Stimulated activated CD4-positive, alpha-beta T cell treated with anti-CD3 and anti-CD28 coated beads, TNF-alpha, amount 100 ng/mL, for 24 hours (primary cell): ENCODE measurements around the gene SLC44A5.

ENCODE experiments used
- DNase-seq, 3 experiments: peaks; one replicate each; pipeline ENCODE4 v3.0.0-alpha.2; 2020; ENCODE audit warnings: low read depth in 3 of 3

SLC44A5 gene

DNA sequence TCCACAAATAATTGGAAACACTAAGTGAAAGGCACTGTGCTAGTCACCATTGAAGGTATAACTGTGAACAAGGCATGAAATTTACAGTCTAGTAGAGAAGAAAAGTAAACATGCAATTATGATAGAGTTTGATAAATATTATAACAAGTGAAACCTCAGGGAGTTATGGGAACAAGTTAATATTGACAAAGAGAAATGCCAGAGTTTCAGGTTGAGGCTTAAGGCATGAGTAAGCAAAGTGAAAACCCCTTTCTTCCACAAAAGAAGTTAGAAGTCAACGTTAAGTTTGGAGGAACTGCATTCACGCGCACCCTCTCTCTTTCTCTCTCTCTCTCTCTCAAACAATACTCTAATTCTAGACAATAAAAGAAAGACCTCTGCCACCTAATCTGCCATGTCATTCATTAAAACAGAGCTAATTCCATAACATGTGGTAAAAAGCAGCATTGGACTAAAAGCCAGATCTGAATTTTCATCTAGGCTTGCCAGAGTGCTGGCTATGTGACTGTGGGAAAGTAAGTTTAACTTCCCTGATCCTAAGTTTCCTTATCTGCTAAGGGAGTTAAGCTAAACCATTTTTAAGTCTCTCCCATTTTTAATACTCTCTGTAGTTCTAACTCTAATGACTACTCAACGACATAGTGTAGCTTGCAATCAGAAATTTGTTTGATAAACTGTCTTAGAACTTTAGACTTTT is 22.0 kb downstream of the SLC44A5 start:
- DNase-seq = no peak

DNA sequence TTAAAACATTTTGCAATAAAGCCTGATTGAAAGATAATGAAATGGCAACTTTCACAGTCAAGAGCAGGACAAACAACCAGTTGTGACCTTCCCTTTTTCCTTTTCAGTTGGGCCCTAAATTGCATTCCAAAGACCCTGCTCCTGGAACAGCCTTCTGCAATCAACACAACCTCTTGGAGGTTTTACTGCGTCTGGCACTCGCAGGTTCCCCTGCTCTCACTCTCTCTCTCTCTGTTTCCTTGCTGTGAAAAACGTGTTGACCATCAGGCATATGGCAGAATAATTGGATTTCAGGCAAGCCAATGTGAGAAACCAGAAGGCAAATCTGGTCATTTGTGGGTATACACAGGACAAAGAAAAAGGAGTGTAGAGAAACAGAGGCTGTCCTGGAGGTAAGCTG is 23.2 kb downstream of the SLC44A5 start:
- DNase-seq = no peak

DNA sequence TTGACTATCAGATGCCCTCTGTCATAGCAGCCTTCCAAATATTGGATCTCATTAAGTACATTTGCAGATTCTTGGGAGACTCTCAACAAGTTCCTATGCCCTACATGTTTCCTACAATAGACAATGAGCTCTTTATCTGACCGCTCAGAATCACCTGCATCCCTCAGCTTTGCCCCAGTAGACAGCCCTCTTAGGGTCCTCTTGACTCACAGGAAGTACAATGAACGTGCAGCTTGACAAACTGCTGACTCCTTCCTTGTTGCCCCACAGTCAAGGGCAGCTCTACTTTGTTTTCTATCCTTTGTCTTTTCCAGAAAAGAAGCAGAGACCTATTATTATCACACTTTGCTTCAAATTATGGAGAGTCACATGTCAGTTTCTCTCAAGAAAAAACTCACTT is 27.6 kb downstream of the SLC44A5 start:
- DNase-seq = no peak

DNA sequence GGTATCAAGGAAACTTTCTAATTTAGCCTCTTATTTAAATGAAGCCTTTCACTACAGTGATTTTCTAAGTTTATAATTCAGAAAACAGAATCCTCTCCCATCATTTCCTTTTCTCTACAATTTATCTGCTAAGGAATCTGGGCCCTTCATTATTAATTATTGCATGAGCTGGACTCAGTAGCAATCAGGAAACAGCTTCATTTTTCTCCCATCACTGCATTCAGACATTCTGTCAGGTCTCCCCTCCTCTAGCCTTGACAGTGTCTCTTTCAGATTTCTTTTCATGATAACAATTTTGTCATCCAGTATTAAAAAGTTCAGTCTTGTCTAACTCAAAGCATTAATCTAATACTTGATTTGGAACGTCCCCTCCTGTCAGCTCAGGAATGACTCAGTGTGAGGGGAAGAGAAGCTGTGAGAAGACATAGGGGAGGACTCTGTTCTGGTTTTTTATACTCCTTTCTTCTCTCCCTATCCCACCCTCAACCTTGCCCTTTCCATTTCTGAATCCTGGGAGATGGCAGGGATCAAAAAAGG is 28.1 kb downstream of the SLC44A5 start:
- DNase-seq = no peak

DNA sequence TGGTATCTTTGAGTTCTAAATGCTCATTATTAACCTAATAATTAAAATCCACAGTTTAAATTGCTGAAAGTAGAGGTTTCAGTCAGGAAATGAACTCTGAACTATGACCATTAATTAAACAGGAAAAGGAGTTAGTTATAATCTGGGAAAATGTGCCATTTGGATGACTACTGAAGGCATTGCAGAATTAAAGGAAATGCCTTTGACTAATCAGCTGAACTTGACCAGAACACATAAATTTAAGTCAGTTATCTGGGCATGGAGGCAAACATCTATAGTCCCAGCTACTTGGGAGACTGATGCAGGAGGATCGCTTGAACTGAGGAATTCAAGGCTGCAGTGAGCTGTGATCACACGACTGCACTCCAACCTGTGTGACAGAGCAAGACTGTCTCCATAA is 31.9 kb downstream of the SLC44A5 start:
- DNase-seq = no peak

DNA sequence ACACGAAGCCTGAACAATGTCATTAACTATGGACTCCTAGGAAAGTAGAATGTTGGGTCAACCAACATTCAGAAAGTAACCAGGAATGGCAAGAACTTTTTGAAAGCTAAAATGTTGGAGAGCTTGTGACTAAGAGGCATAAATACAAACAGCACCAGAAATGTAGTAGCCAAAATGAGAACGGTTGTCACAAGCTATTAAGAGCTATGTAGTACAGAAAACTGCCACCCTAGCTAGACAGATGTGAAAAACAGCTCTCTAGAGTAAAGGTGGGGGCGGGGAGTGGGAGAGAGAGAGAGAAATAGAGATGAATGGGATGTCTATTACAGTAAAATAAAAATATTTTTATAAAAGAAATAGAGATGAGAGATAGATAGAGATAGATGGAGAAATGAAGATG is 35.1 kb downstream of the SLC44A5 start:
- DNase-seq = no peak

DNA sequence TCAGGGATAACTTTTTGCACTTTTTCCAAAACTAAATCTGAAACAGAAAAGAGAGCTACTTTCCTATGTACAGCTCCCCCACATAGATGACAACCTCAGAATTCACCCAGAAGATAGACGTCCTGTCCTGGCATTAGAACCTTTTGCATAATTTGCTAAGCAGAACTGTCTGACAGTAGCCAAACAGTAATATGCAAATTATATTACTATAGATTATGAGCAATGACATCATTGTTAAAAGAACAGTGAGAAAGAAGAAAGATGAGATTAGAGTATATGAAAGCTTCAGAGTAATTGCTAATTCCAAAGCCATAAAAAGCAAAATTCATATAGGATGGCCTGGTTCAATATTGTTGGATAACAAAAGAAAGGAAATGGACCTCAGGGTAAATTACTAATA is 43.7 kb downstream of the SLC44A5 start:
- no peak for DNase-seq

DNA sequence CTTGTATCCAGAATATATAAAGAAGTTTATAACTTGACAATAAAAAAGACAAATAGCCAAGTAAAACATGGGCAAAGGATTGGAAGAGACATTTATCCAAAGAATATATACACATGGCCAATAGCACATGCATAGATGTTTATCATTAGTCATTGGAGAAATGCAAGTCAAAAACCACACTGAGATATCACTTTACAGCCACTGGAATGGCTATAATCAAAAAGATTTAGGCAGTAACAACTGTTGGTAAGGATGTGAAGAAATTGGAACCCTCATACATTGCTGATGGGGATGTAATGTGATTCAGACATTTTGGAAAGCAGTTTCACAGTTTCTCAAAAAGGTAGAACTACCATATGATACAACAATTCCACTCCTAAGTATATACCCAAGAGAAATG is 51.1 kb downstream of the SLC44A5 start:
- DNase-seq = no peak

DNA sequence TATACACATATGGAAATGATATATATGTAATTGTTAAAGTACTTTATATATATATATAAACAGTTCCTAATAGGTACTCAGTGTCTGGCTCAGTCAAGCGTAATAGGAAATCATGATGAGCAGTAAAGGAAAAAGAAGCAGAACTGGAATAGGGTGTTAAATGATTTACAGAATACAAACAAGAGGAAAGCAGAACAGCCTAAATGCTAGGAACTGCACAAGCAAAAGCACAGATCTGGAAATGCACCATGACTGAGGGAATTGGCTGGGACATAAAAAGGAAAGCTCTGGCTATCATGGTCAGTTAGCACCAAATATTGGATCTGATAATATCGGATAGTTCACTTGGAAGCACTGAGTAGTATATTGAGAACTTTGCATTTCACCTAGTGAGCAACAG is 51.8 kb downstream of the SLC44A5 start:
- no peak for DNase-seq

DNA sequence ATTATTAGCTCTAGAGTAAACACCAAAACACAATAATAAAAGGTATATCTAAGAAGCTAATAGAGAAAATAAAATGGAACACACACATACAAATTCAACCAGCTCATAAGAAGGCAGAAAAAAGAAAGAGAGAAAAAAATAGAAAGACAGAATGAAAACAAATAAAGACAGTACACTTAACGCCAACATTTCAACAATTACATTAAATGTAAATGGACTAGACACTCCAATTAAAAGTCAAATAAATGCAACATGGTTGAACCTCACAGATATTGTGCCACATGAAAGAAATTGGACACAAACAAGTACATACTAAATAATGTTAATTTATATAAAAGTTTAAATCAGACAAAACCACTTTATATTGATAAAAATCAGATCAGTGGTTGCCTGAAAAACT is 56.0 kb downstream of the SLC44A5 start:
- no peak for DNase-seq

DNA sequence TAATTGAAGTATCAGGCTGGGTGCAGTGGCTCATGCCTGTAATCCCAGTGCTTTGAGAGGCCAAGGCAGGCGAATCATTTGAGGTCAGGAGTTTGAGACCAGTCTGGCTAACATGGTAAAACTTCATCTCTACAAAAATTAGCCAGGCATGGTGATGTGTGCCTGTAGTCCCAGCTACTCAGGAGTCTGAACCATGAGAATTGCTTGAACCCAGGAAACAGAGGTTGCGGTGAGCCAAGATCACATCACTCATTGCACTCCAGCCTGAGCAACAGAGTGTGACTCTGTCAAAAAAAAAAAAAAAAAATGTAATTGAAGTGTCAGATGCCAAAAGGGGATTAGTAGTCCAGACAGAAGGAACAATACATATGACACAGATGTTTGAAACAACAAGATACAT is 56.7 kb downstream of the SLC44A5 start:
- no peak for DNase-seq

DNA sequence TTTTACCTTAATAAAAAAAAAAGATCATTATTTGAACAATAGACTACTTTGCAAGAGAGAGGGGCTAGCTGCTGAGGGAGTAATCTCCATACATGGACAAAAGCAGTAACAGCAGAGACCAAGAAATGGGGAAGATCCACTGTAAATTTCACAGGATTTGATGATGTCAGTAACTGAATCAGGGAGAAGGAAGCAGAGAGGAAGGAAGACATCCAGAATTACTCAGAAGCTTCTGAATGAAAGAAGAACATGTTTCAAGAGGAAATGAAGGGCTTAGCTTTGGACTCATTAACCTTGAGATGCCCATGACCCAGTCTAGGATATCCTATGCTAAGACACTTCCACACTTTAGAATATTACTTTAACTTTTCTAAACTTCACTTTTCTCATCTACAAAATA is 60.4 kb downstream of the SLC44A5 start:
- DNase-seq = no peak

DNA sequence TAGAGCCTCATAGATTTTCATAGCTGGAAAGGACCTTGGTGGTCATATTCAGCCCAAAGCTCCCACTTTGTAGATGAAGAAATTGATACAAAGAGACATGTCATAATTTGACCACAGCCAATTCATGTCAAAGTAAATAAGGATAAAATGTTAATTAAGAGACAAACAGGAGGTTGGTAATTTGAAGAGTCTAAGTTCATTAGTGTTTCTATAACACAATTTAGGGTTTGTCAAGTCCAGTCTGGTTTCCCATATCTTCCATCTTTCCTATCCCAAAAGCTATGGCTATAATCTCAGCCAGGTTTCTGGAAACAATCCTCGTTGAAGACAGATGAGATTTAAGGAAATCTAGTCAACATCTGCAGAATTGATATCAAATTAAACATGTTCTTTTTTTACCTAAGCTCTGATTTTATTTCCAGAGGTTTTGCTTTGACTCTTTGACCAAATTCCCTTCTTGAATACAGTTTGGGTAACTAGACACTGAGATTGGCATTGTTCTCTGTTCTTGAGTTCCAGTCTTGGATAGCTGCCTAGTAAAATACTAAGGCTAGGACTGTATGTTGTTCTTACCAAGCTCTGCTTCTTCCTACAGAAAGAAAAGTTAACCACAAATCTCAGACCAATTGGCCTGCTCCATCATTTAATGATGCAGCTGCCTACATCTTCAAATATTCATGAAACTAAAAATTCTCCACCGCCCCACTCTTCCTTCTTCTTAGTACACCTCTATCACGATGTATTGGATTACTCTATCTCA is 62.0 kb downstream of the SLC44A5 start:
- no peak for DNase-seq

DNA sequence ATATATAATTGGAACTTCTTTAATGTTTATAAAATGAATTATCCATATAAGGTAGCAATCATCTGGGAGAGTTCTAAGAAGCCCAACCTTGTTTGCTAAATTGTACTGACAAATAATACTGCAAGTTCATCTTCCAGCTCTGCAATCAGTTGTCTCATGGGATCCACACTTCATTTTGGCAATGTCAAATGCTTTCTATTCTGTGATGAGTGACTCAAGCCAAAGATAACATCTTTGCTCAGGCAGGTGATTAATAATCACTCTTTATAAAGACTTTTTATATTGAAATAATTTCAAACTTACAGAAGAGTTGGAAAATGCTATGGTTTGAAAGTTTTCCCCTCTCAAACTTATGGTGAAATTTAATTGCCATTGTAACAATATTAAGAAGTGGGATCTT is 67.2 kb downstream of the SLC44A5 start:
- no peak for DNase-seq

DNA sequence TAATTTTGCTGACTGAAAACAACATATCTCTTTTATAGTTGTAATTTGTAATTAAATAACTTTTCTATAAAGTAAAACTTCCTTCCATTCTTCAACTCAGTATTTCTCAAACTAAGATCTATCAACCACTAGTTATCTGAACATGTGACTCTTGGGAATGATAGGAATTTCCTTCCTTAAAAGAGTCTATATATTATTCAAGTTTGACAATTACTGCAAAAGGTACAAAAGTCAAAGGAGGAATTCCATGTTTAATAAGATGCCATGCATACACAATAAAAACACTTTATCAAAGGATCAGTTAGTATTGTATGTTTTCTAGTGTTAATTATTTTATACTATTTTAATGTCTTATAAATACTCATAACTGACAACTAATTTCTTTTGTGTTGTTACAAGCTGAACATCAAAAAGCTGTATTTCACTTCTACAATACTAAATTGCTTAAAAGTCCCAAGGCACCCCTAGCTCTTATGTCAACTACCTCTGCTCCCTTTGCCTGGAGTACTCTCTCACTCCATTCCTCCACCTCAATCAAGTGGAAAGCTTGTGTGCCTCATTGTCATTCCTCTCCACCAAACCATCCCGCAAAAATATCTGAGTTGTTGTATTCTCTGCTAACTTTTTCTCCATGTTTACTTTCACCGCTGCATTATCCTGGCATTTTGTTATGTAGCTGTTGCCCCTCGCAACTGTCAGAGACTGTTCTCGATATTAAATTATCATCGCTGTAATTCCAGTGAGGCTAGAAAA is 67.9 kb downstream of the SLC44A5 start:
- no peak for DNase-seq

DNA sequence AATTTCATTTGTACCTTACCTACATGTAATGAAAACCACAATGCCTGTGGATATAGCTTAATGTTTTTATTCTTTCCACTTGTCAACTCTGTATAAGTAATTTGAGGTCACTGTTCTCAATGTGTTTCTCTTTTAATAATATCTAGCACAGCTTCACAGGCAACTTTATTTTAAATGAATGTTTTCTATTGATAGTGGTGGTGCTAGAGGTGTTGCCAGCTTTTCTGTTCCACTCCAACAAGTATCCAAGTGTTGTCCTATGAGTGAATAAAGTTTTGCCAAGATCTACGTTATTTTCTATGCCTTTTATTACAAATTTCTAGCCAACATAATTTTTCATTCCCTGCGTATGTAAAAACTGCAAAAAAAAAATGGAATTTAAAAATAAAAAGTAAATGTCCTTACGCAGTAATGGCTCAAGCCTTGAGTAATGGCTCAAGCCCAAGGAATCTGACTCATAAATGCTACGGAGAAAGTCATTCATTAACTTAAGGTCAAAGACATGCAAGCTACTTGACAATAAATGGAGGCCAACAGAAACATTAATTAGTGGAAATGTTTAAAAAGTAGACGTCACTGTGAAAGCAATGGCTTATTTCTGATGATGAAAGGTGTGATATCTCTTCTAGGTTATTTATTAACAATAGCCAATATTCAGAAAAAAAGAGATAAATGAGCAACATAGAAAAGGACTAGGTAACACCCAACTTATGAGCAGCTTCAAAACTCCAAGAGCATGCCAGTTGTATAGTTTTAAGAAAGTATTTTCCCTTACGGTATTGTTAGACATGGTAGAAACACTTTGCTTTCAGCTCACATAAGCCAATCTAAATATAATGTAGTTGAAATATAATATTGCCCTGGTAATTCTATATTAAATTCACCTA is 71.4 kb downstream of the SLC44A5 start:
- DNase-seq = no peak

DNA sequence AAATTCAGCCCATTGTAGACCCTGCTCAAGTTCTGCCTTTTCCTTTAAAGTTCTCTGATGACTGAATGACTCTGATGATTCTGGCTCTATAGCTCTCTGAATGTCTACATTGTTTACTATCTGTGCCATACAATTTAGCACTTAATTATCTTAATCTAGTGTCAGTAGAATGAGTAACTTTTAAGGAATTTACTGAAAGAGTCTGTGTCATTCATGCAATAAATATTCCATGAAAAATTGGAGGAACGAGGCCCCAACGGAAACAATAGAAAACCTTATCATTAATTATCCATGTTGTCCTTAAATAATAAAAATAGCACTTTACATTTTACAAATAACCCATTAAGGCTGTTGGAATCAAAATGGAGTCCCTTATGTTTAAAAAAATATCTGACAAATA is 77.8 kb downstream of the SLC44A5 start:
- DNase-seq = no peak

DNA sequence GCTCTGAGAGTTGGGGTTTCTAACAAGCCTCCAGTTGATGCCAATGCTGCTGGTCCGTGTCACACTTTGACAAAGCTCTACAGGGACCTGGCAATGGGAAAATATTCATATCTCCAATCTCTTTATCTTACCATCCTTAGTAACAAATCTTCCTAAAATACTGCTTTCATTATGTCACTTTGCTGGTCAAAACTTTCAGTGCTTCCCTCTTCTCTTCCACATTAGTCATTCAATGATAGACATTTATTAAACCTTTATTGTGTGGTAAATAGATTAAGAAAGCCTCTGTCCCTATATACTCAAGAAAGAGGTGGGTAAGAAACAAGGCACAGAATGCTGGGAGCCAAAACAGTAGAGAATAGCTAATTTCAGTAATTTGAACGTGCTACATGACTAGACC is 79.3 kb downstream of the SLC44A5 start:
- no peak for DNase-seq

DNA sequence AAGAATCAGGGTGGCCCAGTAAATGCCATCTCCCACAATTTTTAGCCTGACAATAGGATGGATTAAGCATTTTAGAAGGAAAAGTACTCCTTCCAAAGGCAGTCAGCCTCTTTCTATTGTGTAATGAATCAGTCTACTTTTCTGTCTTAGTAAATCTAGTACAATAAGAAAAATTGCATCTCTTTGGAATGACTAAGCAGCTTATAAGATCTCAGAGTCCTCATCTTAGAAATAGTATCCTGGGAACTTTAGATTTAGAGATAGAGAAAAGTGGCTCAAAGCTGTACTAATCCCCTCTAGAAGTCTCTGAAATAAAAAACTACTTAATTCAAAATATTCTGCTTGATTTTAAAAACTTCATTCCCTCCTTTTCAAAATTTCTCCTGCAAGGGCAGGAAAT is 81.4 kb downstream of the SLC44A5 start:
- DNase-seq = no peak

DNA sequence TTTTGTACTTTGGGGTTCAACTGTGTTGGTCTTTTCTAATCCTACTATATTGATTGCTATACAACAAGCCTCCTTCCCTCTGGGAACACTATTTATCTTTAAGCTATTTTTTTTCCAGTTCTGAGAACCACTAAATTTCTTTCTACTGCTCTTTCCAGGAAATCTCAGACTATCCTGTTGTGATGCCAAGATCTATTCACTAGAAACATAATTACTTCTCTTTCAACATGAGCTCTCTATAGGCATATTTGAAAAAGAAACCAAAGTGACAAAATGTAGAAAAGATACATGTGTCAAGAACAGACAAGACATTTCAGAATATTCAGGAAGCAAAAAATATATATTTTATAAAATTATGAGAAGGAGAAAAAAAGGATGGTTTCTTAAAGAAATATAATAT is 82.9 kb downstream of the SLC44A5 start:
- DNase-seq = no peak

DNA sequence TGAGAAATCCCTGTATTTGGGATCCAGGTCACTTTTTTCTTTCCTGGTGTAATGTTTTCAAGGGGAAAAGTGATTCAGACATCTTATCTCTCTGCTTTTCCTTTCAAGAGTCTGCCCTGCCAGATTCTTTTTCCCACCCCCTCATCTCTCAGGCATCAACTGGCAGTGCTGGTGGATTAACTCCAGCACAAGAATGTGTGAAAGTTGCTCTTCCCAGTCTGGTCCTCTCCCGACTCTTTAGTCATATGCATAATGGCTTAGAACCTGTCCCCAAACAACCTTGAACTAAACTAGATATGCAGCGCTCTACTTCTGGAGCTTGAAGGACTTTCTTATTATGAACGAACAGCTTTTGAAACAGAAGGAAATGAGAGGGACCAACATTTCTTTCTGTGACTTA is 88.5 kb downstream of the SLC44A5 start:
- DNase-seq = no peak

DNA sequence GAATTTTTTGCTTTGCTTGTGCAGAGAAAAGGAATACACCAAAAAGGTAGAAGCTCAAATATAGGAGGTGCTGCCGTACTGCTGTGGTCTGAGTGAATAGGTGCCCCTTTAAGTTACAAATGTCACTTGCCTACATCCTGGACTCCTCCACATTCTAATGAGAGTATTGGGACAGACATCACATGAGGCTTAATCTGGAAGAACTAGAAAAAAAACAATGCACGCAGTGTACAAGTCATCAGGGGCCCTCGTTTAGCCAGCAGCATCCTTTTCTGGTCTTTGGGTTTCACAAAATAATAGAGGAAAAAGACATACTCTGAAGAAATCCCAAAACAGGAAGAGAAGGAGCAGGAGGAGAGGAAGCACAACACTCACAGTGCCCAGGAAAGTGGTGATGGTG is 89.3 kb downstream of the SLC44A5 start:
- DNase-seq = no peak
